NOMO-1 treated with dmso at 0.1 percent for 144 hours (cell line): Measurements from ENCODE around the gene LRCH1.

ENCODE experiments used
- DNase-seq: peaks from one replicate; lab custom pipeline; 2025; ENCODE audit not compliant: unreplicated experiment; lab: John Stamatoyannopoulos, UW

The LRCH1 gene

GRCh38 chr13:46632176-46632575 lies 79.2 kb downstream of the LRCH1 start:
- DNase-seq, result no peak

GRCh38 chr13:46633416-46633815 lies 80.4 kb downstream of the LRCH1 start:
- DNase-seq, result no peak

DNA sequence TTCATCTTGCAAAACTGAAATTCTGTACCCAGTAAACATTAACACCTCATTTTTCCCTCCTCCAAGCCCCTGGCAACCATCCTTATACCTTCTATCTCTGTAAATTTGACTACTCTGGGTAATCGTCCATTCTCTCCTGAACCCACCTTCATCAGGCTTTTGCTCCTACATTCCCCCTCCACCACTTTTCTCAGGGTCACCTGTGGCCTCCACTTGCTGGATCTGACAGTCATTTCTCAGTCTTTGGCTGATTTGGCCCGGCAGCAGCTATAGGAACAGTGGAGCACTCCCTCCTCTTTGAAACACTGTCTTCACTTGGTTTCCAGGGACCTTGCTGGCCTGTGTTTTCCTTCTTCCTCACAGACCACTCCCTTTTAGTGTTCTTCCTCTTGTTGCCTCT lies 83.5 kb downstream of the LRCH1 start:
- DNase-seq, result no peak

- no peak for DNase-seq
These were observed 84.2 kb downstream of the LRCH1 start for GRCh38 chr13:46637213-46637612.

- DNase-seq, result no peak
These were observed 85.3 kb downstream of the LRCH1 start for GRCh38 chr13:46638262-46638661.

- DNase-seq, result no peak
These were observed 86.3 kb downstream of the LRCH1 start for GRCh38 chr13:46639033-46639981.

GRCh38 chr13:46640843-46641242 lies 87.9 kb downstream of the LRCH1 start:
- DNase-seq, result no peak

DNA sequence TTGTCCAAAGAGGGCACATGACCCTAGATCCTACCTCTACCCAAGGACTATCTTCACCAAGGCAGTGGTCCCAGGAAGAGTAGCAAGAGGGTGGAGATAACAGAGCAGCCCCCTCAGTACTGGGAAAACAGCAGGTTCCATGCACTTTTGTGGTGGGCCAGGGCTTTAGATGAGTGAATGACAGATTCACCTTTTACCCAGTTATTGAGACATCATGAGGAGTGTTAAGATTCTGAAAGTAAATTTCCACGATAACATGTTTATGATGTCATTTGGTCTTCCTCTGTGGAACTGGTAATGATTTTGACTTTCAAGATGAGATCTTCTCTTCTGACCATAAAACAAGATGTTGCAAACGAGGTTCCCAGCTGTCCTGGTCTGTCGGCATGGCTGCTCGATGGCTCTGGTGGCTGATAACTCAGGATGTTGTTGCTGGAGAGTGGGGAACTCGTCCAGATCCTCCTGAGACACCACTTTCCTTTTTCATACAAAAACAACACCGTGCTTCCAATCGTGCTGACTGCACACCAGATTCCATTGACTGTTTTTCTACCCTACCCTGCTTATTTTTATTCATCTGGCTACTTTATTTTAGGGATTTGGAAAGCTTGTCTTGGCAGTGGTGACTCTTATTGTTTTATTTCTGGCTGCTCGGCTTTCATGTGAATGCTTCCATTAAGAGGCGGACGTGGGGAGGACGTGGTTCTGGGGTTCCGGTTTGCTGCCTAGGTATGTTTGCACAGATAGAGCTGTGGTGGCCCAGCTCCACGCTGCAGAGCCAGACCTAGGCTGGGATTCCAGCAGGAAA lies 88.5 kb downstream of the LRCH1 start:
- no peak for DNase-seq

DNA sequence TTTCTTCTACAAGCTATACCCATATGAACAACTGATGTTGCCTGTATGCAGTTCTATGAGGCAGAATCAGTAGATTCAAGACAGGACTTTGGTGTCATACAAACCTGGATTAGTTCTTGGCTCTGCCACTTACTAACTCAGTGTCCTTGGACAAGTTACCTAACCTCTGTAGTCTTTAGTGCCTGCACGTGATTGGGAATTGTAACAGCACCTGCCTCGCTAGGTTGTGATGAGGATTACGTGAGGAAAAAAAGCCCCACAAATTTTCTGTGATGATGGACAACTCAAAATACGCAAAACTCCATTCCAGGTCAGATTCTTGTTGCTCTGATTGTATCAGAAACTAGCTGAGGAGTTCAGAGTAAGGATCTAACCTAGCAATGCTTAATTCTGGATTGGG lies 89.3 kb downstream of the LRCH1 start:
- DNase-seq, result no peak

DNA sequence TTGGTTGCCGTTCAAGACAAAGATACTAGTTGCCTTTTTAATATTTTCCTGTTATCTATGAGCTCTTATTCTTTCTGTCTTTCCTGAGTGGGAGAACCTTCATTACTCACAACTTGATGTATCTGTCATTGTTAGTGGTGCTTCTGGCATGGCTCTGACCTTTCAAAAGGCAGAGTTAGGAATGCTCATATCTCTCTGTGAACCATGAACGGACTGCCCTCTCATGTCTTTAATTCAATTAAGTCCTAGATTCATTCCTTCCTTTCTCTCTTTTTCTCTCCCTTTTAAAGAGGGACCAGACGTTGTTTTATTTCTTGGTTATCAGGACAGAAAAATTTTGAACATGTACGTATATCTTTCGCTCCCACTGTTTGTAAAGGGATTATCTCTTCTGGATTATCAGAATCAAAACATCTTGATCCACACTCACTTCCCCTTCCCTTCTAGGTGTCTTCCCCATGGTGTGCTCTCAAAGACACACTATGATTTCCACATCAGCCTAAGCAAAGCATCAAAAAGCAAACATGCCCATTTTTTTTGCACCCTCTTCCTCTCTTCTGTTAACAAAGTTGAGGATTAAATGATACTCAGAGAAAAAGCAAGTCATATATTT lies 90.3 kb downstream of the LRCH1 start:
- no peak for DNase-seq

- DNase-seq, result no peak
These were observed 91.8 kb downstream of the LRCH1 start for GRCh38 chr13:46644816-46645215.

- DNase-seq, result no peak
These were observed 94.6 kb downstream of the LRCH1 start for GRCh38 chr13:46647512-46648065.

DNA sequence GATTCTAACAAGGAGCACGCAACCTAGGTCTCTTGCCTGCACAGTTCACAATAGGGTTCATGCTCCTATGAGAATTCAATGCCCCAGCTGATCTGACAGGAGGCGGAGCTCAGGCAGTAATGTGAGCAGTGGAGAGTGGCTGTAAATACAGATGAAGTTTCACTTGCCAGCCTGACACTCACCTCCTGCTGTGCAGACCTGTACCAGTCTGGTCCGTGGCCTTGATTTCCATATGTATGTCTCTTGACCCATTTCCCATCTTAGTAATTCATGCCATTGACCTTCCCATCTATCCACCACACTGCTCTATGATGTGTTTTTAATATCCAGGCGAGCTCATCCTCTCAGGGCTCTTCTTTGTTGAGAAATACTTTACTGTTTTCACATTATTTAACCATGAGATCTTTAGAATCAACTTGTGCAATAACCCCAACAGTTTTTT lies 95.2 kb downstream of the LRCH1 start:
- no peak for DNase-seq

DNA sequence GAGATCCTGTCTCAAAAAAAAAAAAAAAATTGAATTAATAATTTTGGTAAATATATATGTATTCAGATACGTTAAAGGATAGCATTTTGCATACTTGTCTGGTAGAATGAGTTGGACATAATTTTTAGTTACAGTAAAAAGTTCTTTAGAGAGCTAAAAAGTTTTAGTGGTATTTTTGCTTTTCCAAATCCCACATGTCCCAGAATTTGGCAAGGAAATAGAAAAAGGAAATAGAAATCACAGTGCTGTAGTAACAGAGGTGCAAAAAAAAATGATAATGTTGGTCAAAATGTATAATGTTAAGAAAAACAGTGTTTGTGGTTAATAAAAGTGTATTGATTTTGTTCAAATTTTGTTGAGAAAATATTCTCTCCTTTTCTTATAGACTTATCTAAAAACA lies 96.8 kb downstream of the LRCH1 start:
- no peak for DNase-seq

DNA sequence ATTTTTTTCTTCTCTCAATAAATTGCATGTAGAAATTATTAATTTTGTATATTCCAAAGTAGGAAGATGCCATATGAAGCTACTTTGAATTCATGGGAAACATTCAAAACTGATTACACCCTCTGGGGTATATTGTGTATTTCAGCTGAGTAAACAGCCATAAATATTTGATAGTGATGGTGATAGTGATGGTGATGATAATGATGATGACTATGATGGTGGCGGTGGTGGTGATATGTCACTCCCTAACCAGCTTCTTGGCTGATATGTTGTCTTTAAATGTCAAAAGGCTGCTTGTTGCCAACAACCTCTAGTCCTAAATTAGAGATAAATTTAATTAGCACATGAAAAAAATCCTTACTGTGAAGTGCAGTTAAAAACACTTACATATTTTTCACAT lies 102.0 kb downstream of the LRCH1 start:
- no peak for DNase-seq

DNA sequence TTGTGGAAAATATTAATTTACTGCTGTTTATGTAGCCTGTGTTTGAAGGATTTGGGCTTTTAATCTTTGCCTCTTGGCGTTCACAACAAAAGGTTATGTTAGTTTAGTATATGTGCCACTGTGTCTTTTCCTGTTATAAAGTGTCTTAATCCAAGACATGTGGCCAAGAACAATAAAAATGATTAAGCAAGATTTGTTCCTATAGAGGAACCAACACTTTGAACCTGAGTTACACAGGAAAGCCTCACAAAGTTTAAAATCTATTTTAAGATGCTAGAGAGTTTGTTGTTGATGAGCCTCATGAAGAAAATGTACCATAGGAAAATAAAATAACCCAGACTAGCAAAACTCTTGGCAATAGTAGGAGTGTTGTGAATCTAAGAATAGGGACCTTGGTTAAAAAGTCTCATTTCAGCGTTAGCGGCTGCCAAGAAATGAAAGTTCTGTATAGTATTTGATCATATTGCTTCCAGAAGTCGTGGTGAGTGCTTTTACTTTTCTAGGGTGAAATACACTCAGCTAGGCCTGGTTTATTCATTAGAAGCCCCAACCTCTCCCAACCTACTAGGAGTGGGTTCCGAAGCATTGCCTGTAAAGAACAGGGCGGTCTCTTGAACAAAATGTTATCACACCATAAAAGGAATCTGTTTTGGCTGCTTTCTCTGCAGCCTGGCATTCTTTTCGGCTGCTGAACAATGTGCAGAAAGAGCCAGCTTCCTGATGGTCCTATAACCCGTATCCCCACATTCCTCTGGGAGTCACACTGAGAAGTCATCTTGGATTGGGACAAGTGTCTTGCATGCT lies 102.6 kb downstream of the LRCH1 start:
- DNase-seq, result no peak

DNA sequence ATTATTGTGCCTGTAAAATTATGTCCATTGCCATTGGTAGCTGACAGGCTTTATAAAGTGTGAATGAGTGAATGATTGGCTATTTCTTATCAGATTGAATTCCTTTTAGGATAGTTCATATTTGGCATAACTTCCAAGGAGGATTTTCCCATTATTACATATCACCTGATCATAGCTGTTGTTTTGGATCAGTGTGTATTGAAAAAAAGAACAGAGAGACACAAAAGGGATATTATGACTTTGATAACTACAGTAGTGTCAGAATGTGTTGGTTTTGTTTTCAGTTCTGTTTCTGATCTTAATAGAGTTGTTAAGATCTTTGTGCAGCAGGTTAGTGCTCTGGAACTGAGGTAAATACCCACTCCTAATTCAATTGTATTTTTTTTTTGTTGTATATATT lies 103.8 kb downstream of the LRCH1 start:
- no peak for DNase-seq

GRCh38 chr13:46659413-46660065 lies 106.6 kb downstream of the LRCH1 start:
- DNase-seq, result no peak

GRCh38 chr13:46660416-46660815 lies 107.4 kb downstream of the LRCH1 start:
- DNase-seq, result no peak

DNA sequence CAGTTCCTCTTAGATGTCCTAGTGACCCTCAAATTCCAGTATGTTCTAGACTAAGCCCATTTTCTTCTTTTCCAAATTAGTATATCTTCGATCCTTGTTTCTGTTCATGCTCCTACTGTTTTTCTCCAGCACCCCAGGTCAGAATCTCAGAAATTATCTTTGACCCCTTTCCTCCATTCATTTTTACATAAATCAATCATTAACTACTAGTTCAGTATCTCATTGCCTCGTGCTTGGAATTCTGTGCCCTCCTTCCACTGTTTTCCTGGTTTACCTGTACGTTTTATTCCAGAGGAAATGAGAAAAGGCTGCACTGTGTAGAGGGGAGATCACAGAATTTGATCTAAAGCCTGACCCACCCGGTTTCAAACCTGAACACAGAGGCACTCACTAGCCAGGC lies 107.9 kb downstream of the LRCH1 start:
- DNase-seq, result no peak
